GM11168 (cell line): Measurements from ENCODE around the gene PDIA5.

Experiments used
- in situ Hi-C: fragments of 300-500 bp; cut with MboI; formaldehyde crosslinking; loops from one replicate; pipeline ENCODE4 v1.12.0; 2022; ENCODE audit warnings: low sequenced_read_pairs; ENCODE audit not compliant: unreplicated experiment

The PDIA5 gene

GRCh38 chr3:123068601-123069381, 2.0 kb downstream of the PDIA5 start:
- in situ Hi-C loops: no loop called here

GRCh38 chr3:123070510-123070909, 3.7 kb downstream of the PDIA5 start:
- in situ Hi-C loops: no loop called here

- in situ Hi-C loops: no loop called here
Observed at GRCh38 chr3:123071146-123071545, 4.3 kb downstream of the PDIA5 start.

GRCh38 chr3:123071581-123071980, 4.8 kb downstream of the PDIA5 start:
- in situ Hi-C loops: no loop called here

GRCh38 chr3:123072152-123072551, 5.3 kb downstream of the PDIA5 start:
- in situ Hi-C loops: no loop called here

DNA sequence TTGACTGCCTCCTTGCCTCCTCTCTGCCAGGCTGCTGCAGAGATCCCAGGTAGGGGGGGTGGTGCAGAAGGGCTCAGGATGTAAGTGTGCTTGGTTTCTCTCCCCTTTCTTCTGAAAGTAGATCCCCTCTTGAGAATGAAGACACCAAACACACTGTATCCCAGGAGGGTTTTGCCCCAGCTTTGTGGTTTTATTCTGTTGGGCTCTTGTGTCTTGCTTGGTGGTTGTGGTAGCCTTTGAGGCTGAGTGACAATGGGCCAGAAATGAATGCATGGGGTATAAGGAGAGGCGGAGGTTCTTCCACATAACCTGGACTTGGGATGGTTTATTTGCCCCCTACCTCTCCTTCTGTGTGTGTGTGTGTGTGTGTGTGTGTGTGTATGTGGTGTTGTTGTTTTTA, 5.7 kb downstream of the PDIA5 start:
- in situ Hi-C loops: no loop called here

DNA sequence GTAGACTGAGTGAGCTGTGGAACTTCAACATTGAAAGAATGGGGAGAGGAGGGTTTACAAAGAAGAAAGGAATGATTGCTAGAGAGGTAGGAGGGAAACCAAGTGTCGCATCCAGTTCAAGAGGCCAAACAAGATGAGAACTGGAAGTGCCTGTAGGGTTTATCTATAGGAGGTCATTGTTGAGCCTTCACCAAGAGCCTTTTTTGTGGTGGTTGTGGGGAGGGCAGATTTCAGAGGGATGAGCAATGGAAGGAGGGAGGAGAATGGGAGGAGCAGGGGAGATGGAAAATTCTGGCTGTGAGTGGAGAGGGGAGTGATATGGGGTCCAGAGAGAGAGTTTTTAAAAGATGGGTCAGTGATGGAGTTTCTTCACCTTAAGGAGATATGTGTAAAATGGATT, 8.5 kb downstream of the PDIA5 start:
- in situ Hi-C loops: no loop called here

GRCh38 chr3:123076112-123076495, 9.3 kb downstream of the PDIA5 start:
- in situ Hi-C loops: no loop called here

- in situ Hi-C loops: no loop called here
Observed at GRCh38 chr3:123076496-123077418, 9.9 kb downstream of the PDIA5 start.

DNA sequence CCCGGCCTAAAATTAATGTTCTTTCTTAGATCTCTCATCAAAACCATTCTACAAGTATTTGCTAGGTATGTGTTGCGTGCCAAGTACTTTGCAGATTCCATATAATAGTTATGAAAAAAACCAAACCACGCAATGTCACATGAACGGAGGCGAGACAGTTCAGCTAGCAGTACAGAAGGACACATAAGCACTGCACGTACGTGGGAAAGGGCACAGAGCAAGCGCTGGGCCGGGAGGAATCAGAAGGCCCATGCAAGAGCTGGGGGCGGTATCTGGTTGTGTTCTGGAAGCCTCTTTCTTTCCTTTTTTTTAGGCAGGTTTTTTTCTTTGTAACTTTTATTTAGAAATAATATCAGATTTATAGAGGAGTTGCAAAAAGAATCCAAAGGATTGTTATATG, 11.3 kb downstream of the PDIA5 start:
- in situ Hi-C loops: no loop called here

GRCh38 chr3:123080864-123081562, 14.2 kb downstream of the PDIA5 start:
- in situ Hi-C loops: no loop called here

DNA sequence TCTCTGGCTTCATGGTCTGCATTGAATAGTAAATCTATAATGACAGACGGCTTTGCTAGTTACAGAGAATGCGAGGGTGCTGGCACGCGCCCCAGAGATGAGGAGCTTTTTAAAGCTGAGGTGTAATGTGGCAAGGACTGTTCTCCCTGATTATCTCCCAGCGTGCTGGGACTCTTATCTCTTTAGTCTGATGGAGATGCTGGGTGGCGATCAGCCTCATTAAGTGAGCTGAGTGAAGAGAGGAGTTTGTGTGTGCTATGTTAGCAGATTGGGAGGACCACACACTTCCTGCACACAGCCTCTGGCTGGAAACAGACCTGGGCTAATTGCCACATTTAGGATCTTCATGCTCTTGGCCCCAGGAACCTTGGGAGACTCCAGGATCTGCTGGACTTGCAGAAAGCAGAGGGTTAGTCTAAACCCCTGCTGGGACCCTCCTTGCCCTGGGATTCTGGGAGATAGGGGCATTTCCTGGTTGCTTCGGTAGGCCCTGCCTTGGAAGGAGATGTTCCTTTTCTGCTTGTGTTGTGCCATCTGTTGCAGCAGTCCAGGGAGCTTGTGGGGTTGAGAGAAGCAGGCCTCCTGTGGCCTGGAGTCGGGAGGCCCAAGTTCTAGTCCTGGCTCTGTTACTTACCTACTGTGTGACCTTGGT, 15.0 kb downstream of the PDIA5 start:
- in situ Hi-C loops: no loop called here

- in situ Hi-C loops: no loop called here
Observed at GRCh38 chr3:123082370-123083065, 15.7 kb downstream of the PDIA5 start.

DNA sequence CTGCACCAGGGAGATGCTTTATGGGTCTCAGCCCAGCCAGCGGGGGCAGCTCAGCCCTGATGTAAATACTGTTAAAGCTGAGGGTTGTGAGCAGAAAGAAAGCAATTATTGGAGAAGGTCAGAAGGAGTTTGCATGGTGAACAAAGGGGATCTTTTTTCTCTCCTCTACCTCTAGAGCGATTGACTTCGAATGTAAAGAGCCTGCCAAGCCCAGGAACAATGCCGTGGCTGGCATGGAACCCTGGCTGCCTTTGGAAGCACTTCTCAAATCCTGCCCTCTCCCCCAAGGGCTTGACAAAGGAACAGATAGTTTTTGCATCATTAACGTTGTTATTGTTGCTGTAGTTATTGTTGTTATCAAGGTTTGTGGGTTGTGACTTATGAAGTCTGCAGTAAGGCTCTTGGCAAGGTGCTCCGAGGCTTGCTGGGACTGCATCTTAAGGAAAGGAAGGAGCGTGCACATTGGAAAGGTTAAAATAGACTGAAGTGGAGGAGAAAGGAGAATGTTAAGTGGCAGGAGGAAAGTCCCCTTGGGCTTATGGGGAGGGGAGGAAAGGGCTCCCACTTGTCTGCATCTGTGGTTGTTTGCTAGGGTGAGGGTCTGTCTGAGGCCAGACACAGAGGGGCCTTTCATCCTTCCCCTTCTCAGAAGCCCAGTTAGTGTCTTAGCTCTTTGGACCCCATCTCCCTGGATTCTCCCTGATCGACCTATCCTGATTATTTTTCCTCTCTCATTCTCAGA, 16.7 kb downstream of the PDIA5 start:
- in situ Hi-C loops: no loop called here

DNA sequence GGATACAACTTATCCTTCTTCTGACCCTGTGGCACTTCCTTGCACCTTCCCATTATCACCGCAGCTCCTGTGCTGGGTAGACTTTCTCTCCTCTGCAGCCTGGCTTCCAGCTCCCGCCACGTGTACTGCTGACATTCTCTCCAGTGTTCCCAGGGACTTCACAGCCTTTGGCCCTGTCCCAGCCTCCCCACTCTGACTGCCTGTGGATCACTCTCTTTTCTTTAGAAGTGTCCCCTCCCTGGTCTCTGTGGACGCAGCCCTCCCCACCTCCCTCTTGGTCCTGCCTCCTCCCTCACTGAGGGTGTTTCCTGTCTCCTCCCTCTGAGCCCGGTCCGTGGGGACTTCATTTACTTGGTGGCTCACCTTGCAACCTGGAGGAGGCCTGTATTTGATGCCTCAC, 17.4 kb downstream of the PDIA5 start:
- in situ Hi-C loops: no loop called here

- in situ Hi-C loops: no loop called here
Observed at GRCh38 chr3:123084738-123085237, 18.0 kb downstream of the PDIA5 start.

DNA sequence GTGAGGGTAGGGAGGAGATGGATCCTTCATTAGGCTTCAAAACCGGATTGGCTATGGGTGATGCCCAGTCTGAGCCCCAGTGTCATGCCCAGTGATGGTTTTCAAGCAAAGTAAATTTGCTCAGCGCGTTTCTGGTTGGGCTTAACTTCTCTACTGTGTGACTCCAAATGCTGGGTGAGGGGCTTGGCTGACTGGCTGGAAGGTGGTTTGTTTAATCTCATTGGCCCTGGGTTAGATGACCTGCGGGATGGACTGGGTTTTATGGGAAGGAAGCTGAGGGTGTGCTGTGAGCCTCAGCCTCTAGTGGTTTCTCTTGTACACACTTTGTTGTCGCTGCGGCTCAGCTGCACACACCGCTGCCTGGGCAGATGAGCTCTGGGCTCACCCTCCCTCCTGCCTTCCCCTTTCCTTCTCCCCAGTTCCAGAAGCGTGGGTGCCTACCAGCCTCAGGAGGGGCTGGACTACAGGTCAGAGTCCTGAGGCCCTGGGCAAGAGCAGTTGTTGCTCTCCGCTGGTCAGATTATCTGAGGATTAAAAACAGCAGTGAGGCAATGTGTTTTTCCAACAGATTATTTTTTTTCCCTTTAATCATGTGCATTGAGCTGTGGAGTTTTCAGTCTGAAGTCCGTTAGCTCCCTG, 18.6 kb downstream of the PDIA5 start:
- in situ Hi-C loops: no loop called here

GRCh38 chr3:123085932-123086627, 19.3 kb downstream of the PDIA5 start:
- in situ Hi-C loops: no loop called here
